Erythroblast (primary cell): ENCODE data around the gene C11orf52.

Experiments used
- GATA1 ChIP-seq: IDR thresholded peaks from 2 replicates; pipeline ENCODE4 v1.6.1; 2011; ENCODE audit warnings: low read depth, mild to moderate bottlenecking, control low read depth, low read length, moderate library complexity
- POLR2A ChIP-seq: IDR thresholded peaks from 2 replicates; pipeline ENCODE4 v1.6.1; 2011; ENCODE audit warnings: mild to moderate bottlenecking, low read length

DNA sequence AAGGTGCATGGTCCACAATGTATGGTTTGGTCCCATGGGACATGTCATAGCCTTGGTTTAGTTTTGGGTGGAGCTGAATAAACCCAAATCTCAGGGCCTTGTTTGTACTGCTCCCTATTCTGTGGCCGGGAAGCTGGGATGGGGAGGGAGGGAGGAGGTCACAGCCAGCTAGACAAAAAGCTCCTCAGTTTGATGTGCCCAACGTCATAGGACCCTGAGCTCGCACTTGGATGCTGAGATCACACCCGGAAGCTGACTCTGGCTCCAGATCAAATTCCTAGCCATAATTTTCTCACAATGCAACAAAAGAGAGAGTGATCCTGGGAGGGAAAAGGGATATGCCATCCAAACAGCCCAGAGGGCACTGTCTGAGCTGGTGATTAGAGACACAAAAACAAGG is 4.7 kb upstream of the C11orf52 start:
- TF ChIP-seq POLR2A (no peak), GATA1 (no peak)
